ENCODE measurements around the gene KCNMA1. TPM values are rescaled to one million over a fixed set of nuclear protein-coding genes. Genes with fewer than 3 reads are reported as not detected.

Gene KCNMA1
- total and polyA plus RNA-seq, 2 donors (not counting 1 experiment from before 2014, with no cell fraction given), result 0.82 to 3.1 TPM

- intact Hi-C loops (cut with micrococcal nuclease), result no loop called here
Measured at GRCh38 chr10:77606751-77607150, 30.9 kb downstream of the KCNMA1 start.

GRCh38 chr10:77605466-77605865 lies 32.1 kb downstream of the KCNMA1 start:
- Histone ChIP-seq H3K27ac (ENCODE audit: low read length in 2 of 2) (no peak overlapping the region), H3K27me3 (replicated peaks in 1 of 4; ENCODE audit: control extremely low read depth in 1 of 4, control insufficient read depth in 3 of 4, insufficient read depth in 4 of 4, low read length in 3 of 4) (no peaks in the 10 kb centered on the region), H3K4me1 (ENCODE audit: control insufficient read depth in 2 of 2, insufficient read depth in 2 of 2, low read length in 2 of 2) (peaks cover 18 to 28% of the 10 kb centered on the region in 2 donors), H3K79me2 (ENCODE audit: control insufficient read depth, insufficient read depth, low read length) (no peaks in the 10 kb centered on the region), H2AFZ (ENCODE audit: insufficient read depth, low read depth, low read length, poor library complexity, severe bottlenecking) (no peak overlapping the region), H3K36me3 (replicated peaks in 1 of 2; ENCODE audit: control extremely low read depth in 1 of 2, control insufficient read depth in 1 of 2, extremely low read depth in 1 of 2, insufficient read depth in 2 of 2, low read length in 1 of 2) (no peaks in the 10 kb centered on the region), H3K4me3 (ENCODE audit: control extremely low read depth in 1 of 5, extremely low read depth in 1 of 5, insufficient read depth in 1 of 5, low read depth in 2 of 5, low read length in 4 of 5) (no peak overlapping the region), H3K9me3 (ENCODE audit: control extremely low read depth in 1 of 3, control insufficient read depth in 2 of 3, insufficient read depth in 1 of 3, low read length in 2 of 3) (no peaks in the 10 kb centered on the region), H3K9ac (ENCODE audit: low read length) (no peak overlapping the region), H3K4me2 (replicated peaks; ENCODE audit: low read depth, low read length, poor library complexity, severe bottlenecking) (no peak overlapping the region), H4K20me1 (ENCODE audit: control insufficient read depth, insufficient read depth, low read length, poor library complexity, severe bottlenecking) (no peaks in the 10 kb centered on the region)
- DNase-seq, result no peak
- 90% methylated on average over 4 of the region's 4 CpGs for WGBS (ENCODE audit: insufficient coverage)
- Mint-ChIP-seq H3K4me1 (peaks cover 30% of the 10 kb centered on the region), H3K4me3 (no peak overlapping the region), H3K9me3 (ENCODE audit: insufficient read depth) (no peaks in the 10 kb centered on the region), H3K27me3 (no peaks in the 10 kb centered on the region), H3K27ac (no peak overlapping the region)
- no peak for TF ChIP-seq CTCF (IDR thresholded peaks at IDR 0.05)
- TF ChIP-seq EZH2 (IDR thresholded peaks at IDR 0.05; ENCODE audit: borderline replicate concordance, insufficient read depth, low read depth, low read length, poor library complexity, severe bottlenecking), result no peak
- ChIA-PET CTCF (no interaction called here), POLR2A (no interaction called here)
- no peak for ATAC-seq (ENCODE audit: low read depth)
- intact Hi-C loops (cut with micrococcal nuclease), result no loop called here

More at GRCh38 chr10:77606751-77607150, 30.9 kb downstream of the KCNMA1 start:
- no peak overlapping the region for H2AFZ ChIP-seq (ENCODE audit: insufficient read depth, low read depth, low read length, poor library complexity, severe bottlenecking)
- no peak overlapping the region for H3K9ac ChIP-seq (ENCODE audit: low read length)
- H3K4me2 ChIP-seq (replicated peaks; ENCODE audit: low read depth, low read length, poor library complexity, severe bottlenecking), result no peak overlapping the region
- TF ChIP-seq CTCF (IDR thresholded peaks at IDR 0.05) (no peak), EZH2 (IDR thresholded peaks at IDR 0.05; ENCODE audit: borderline replicate concordance, insufficient read depth, low read depth, low read length, poor library complexity, severe bottlenecking) (no peak)
- ATAC-seq (ENCODE audit: low read depth), result no peak
- H3K36me3 ChIP-seq (replicated peaks in 1 of 2; ENCODE audit: control extremely low read depth in 1 of 2, control insufficient read depth in 1 of 2, extremely low read depth in 1 of 2, insufficient read depth in 2 of 2, low read length in 1 of 2), result no peaks in the 10 kb centered on the region
- H3K79me2 ChIP-seq (ENCODE audit: control insufficient read depth, insufficient read depth, low read length), result no peaks in the 10 kb centered on the region
- CTCF ChIA-PET, result no interaction called here
- no peak overlapping the region for H3K27ac ChIP-seq (ENCODE audit: low read length in 2 of 2)
- 94% methylated on average over 2 of the region's 2 CpGs for WGBS (ENCODE audit: insufficient coverage)
- POLR2A ChIA-PET, result no interaction called here
- Mint-ChIP-seq H3K27ac (no peak overlapping the region), H3K9me3 (ENCODE audit: insufficient read depth) (no peaks in the 10 kb centered on the region), H3K4me3 (no peak overlapping the region), H3K4me1 (peaks cover 30% of the 10 kb centered on the region), H3K27me3 (no peaks in the 10 kb centered on the region)
- no peaks in the 10 kb centered on the region for H3K9me3 ChIP-seq (ENCODE audit: control extremely low read depth in 1 of 3, control insufficient read depth in 2 of 3, insufficient read depth in 1 of 3, low read length in 2 of 3)
- no peaks in the 10 kb centered on the region for H4K20me1 ChIP-seq (ENCODE audit: control insufficient read depth, insufficient read depth, low read length, poor library complexity, severe bottlenecking)
- no peak overlapping the region for H3K4me3 ChIP-seq (ENCODE audit: control extremely low read depth in 1 of 5, extremely low read depth in 1 of 5, insufficient read depth in 1 of 5, low read depth in 2 of 5, low read length in 4 of 5)
- no peaks in the 10 kb centered on the region for H3K27me3 ChIP-seq (replicated peaks in 1 of 4; ENCODE audit: control extremely low read depth in 1 of 4, control insufficient read depth in 3 of 4, insufficient read depth in 4 of 4, low read length in 3 of 4)
- H3K4me1 ChIP-seq (ENCODE audit: control insufficient read depth in 2 of 2, insufficient read depth in 2 of 2, low read length in 2 of 2), result peaks cover 18 to 28% of the 10 kb centered on the region in 2 donors
- DNase-seq, result no peak

Measured in B cell (primary cell).